Peyer's patch (tissue), 4 donors: ENCODE data around the gene POLDIP2. TPM values are rescaled to one million over a fixed set of nuclear protein-coding genes. Genes with fewer than 3 reads are reported as not detected.

Source experiments
- DNase-seq, 3 donors: peaks; one replicate each; pipeline ENCODE4 v3.0.0-alpha.2; 2017 to 2019
- H3K27ac ChIP-seq, 4 donors: fragments of 200-600 bp; sonication (generic); one replicate each; pipeline ENCODE4 v1.5.1; 2016 to 2019
- H3K27me3 ChIP-seq, 2 donors: fragments of 200-600 bp; sonication (generic); one replicate each; pipeline ENCODE4 v1.5.1; 2019
- H3K36me3 ChIP-seq, 3 donors: fragments of 200-600 bp; sonication (generic); one replicate each; pipeline ENCODE4 v1.5.1; 2016 to 2019
- H3K4me1 ChIP-seq, 4 donors: fragments of 200-600 bp; sonication (generic); one replicate each; pipeline ENCODE4 v1.5.1; 2016 to 2019
- H3K4me3 ChIP-seq, 4 donors: fragments of 200-600 bp; sonication (generic); 1 replicate in 3 of 4; 2 replicates in 1 of 4; pipeline ENCODE4 v1.5.1; 2016 to 2019; ENCODE audit warnings: mild to moderate bottlenecking in 1 of 4
- H3K9me3 ChIP-seq, 4 donors: fragments of 200-600 bp; sonication (generic); one replicate each; pipeline ENCODE4 v1.5.1; 2016 to 2019; ENCODE audit warnings: mild to moderate bottlenecking in 1 of 4
- POLR2A ChIP-seq, 2 donors: fragments of 450-650 bp; IDR thresholded peaks; one replicate each; pipeline ENCODE4 v1.5.1; 2017; ENCODE audit warnings: antibody characterized with exemption in 2 of 2, mild to moderate bottlenecking in 2 of 2, moderate library complexity in 2 of 2
- total RNA-seq, 4 donors: library from RNA; depleted of rRNA; stranded (reverse); fragments of >200 nt; gene quantifications; one replicate each; pipeline ENCODE4 v1.1.0, GENCODE V29; 2016
- TF ChIP-seq, protein P1 (sequence below), 6 experiments: fragments of 450-650 bp in 4 of 6; fragments of 200-600 bp in 2 of 6; sonication (generic) in 1 of 6; IDR thresholded peaks; one replicate each; pipeline ENCODE4 v1.5.1; 2017 to 2019; ENCODE audit warnings: antibody characterized with exemption in 6 of 6, mild to moderate bottlenecking in 3 of 6, moderate library complexity in 1 of 6

Gene POLDIP2
- total RNA-seq, 4 donors from 2014 or later = 49.5 to 87.2 (median 79.0) TPM

DNA sequence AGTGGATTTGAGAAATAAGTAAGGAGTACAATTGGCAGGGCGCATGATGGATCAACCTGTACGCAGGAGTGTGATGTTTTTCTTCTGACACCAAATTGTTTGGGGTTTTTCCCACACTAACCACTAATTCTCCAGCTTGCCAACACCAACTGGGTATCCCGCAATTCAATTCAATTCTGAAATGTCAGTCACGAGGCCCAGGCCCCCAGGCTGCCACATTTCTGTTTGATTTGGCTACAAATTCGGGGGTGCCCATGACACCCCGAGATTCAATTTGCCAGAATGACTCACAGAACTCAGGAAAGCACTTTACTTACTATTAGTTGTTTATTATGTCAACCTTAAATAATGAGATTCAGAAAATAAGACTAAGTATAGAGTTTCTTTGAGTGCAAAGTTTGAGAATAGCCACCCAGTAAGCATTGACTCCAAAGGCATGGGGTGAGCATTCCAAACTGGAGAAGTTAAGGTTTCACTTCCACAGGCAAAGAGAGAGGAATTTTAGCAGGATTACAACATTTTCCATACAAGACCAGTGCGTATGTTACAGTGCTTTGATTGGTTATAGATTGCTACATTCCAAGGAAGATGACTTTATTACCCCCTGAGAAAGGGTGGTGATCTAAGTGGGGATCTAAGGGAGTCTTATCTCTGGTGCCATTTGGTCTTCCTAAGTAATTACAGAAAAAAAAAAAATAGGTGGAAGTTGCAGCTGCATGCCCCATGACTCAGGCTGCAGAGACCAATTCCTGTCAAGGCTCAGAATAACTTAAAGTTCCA lies 37.2 kb upstream of the POLDIP2 start:
- no peak for TF ChIP-seq POLR2A (IDR thresholded peaks at IDR 0.05)
- TF ChIP-seq, protein P1, sequence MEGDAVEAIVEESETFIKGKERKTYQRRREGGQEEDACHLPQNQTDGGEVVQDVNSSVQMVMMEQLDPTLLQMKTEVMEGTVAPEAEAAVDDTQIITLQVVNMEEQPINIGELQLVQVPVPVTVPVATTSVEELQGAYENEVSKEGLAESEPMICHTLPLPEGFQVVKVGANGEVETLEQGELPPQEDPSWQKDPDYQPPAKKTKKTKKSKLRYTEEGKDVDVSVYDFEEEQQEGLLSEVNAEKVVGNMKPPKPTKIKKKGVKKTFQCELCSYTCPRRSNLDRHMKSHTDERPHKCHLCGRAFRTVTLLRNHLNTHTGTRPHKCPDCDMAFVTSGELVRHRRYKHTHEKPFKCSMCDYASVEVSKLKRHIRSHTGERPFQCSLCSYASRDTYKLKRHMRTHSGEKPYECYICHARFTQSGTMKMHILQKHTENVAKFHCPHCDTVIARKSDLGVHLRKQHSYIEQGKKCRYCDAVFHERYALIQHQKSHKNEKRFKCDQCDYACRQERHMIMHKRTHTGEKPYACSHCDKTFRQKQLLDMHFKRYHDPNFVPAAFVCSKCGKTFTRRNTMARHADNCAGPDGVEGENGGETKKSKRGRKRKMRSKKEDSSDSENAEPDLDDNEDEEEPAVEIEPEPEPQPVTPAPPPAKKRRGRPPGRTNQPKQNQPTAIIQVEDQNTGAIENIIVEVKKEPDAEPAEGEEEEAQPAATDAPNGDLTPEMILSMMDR (IDR thresholded peaks at IDR 0.05) = no peak
- H3K9me3 ChIP-seq = no peaks in the 10 kb centered on the region
- no peaks in the 10 kb centered on the region for H3K27me3 ChIP-seq
- no peaks in the 10 kb centered on the region for H3K4me1 ChIP-seq
- H3K4me3 ChIP-seq = no peak overlapping the region
- no peak for DNase-seq
- no peak overlapping the region for H3K27ac ChIP-seq
- H3K36me3 ChIP-seq = peaks cover 0 to 58% (median 2%) of the 10 kb centered on the region in 3 donors

DNA sequence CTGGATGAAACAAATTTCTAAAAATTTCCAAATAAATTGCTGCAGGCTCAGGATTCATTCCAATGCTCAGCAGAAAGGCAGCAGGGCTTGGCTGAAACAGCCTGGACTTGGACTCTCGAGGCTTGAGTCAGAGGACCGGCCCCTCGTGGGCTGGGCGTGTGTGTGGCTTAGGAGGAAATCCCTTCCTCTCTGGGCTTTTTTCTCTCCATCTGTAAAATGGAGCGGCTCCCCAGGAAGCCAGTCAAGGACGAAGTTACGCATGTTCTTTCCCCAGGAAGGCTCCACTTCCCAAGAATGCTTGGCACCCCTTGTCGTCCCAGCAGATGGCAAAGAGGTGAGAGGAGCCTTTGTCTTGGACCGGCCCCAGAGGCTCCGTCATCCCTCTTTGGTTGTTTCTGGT lies 35.2 kb upstream of the POLDIP2 start:
- Histone ChIP-seq H3K9me3 (no peaks in the 10 kb centered on the region), H3K27me3 (no peaks in the 10 kb centered on the region), H3K36me3 (peaks cover 0 to 75% (median 2%) of the 10 kb centered on the region in 3 donors), H3K27ac (no peak overlapping the region), H3K4me3 (no peak overlapping the region), H3K4me1 (no peaks in the 10 kb centered on the region)
- no peak for DNase-seq
- TF ChIP-seq, protein P1 (IDR thresholded peaks at IDR 0.05) = no peak
- TF ChIP-seq POLR2A (IDR thresholded peaks at IDR 0.05) = no peak

DNA sequence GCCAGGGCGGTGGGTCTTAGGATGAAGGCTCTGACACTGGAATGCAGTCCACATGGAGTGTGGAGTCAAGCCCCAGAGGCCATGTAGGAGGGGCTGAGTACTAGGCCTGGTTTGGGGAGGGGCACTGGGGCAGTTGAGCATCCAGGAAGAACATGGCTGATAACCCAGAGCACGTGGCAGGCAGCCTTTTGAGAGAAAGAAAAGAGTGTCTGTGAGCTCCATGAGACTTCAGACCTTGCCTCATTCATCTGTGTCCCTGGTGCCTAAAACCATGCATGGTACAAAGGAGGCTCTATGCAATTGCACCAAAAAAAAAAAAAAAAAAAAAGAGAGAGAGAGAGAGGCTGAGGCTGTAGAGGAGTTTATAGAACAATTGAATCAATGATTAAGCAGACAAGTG lies 34.1 kb upstream of the POLDIP2 start:
- no peak overlapping the region for H3K27ac ChIP-seq

DNA sequence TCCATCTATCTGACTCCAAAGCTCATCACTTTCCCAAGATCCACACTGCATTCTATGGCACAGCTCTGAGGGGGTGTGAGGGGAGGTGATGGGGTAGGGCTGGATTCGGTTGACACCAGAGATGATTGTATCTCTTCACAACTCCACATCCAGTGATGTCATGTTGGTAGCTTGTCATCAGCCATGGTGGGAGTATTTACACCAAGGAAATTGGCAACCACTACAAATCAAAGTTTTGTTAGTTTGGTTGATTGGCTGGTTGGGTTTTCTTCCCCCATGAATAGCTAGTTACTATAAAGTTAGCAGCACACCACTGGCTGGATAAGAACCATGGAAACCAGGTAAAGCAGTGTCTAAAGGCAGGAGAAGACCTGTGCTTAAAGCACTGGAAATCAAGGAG lies 33.7 kb upstream of the POLDIP2 start:
- DNase-seq = no peak
- H3K9me3 ChIP-seq = no peaks in the 10 kb centered on the region
- no peaks in the 10 kb centered on the region for H3K27me3 ChIP-seq
- H3K4me1 ChIP-seq = no peaks in the 10 kb centered on the region
- no peak overlapping the region for H3K4me3 ChIP-seq
- H3K27ac ChIP-seq = no peak overlapping the region
- H3K36me3 ChIP-seq = peaks cover 0 to 72% (median 2%) of the 10 kb centered on the region in 3 donors
- TF ChIP-seq, protein P1 (IDR thresholded peaks at IDR 0.05) = no peak
- TF ChIP-seq POLR2A (IDR thresholded peaks at IDR 0.05) = no peak

More for the DNA sequence above, 34.1 kb upstream of the POLDIP2 start:
- Histone ChIP-seq H3K4me1 (no peaks in the 10 kb centered on the region), H3K9me3 (no peaks in the 10 kb centered on the region), H3K36me3 (peaks cover 0 to 75% (median 2%) of the 10 kb centered on the region in 3 donors), H3K27me3 (no peaks in the 10 kb centered on the region), H3K4me3 (no peak overlapping the region)
- no peak for DNase-seq
- TF ChIP-seq POLR2A (IDR thresholded peaks at IDR 0.05) = no peak
- TF ChIP-seq, protein P1 (IDR thresholded peaks at IDR 0.05) = no peak

DNA sequence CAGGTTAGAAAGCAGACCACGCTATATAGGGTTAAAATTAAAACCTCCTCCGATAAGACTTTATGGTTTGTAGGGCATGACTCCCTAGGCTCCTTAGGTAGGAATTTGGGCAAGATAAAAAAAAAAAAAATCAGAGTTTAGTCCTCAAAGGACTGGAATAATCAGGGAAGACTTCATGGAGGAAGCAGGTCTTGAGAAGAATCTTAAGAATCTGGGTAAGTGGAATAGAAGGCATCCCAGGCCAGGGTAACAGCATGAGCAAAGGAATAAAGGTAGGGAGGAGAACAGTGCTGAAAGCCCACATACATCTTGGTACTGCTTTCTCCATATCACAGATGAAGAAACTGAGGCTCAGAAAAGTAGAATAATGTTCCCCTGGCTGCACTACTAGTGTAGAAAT lies 33.2 kb upstream of the POLDIP2 start:
- Histone ChIP-seq H3K9me3 (no peaks in the 10 kb centered on the region), H3K36me3 (peaks cover 0 to 68% (median 2%) of the 10 kb centered on the region in 3 donors), H3K4me3 (no peak overlapping the region), H3K27me3 (no peaks in the 10 kb centered on the region), H3K27ac (no peak overlapping the region), H3K4me1 (peaks cover 0 to 2% (median 0%) of the 10 kb centered on the region in 4 donors)
- no peak for DNase-seq
- no peak for TF ChIP-seq POLR2A (IDR thresholded peaks at IDR 0.05)
- TF ChIP-seq, protein P1 (IDR thresholded peaks at IDR 0.05) = no peak
